Colon (tissue), 2 donors: ENCODE measurements around the gene CLPSL2.

Source experiments
- FAIRE-seq: peaks from 2 replicates; lab custom pipeline; 2012; peaks lifted over from hg19 to GRCh38; lab: Jason Lieb, UNC
- donor health status: control.
- donor health status: control.

CLPSL2 gene

DNA sequence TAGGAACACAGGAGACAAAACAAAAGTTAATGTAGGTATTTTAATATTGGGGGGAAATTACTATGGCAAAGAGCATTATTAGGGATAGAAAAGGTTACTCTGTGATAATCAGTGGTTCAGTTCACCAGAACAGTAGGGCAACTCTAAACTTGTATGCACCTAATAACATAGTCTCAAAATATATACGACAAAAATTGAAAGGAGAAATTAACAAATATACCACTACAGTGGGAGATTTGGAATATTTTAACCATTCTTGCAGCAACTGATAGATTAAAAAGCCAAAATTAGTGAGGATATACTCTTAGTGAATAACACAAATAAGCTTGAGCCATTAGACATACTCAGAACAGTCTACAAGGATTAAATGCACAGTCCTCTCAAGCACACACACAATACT is 28.5 kb upstream of the CLPSL2 start:
- no peak for FAIRE-seq

DNA sequence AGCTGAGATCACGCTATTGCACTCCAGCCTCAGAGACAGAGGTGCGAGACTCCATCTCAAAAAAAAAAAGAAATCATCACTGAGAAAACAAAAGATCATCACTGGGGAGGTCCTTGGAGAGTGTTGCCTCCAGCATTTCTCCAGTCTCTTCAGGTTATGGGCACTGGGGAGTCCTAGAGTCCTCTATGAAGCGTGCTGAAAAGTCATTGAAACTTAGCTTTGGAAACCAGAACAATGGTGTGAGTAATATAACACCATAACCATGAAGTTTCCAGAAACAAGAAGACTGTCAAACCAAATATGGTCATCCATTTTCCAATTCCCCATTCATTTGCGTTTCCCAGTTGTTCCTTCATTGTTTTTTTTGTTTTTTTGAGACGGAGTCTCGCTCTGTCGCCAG is 25.8 kb upstream of the CLPSL2 start:
- no peak for FAIRE-seq

DNA sequence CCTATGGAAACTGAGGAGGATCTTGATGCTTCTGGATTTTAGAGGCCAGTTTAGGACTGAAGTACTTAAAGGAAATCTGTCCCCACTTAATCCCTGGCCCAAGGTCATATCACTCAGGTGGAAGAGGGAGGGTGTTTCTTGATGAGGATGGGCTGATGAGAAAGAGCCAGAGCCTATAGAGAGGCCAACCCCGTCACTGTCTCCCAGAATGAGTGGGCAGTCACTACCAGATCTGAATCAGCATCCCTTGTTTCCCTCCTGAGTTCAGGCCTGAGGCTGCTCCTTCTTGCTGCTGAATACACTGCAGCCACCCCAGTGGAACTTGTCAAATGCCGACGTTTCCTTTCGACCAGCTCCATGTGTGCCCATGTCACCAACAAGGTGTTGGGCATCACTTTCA is 24.8 kb upstream of the CLPSL2 start:
- no peak for FAIRE-seq

DNA sequence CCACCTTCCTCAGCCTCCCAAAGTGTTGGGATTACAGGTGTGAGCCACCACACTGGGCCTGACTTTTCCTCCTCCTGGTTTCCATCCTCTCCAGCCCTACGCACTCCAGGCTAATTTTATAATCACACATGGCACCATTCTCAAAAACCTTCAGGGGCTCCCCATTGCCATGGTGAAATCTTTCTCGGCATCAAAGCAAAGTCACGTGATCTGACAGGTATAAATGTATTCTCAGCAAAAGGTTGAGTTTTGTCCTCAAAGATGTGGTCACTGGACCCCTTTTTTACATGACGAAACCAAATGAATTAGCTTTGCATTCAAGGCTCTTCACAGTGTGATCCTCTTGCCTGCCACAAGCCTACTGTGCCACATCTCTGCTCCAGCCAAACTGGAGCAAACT is 24.1 kb upstream of the CLPSL2 start:
- FAIRE-seq: no peak

DNA sequence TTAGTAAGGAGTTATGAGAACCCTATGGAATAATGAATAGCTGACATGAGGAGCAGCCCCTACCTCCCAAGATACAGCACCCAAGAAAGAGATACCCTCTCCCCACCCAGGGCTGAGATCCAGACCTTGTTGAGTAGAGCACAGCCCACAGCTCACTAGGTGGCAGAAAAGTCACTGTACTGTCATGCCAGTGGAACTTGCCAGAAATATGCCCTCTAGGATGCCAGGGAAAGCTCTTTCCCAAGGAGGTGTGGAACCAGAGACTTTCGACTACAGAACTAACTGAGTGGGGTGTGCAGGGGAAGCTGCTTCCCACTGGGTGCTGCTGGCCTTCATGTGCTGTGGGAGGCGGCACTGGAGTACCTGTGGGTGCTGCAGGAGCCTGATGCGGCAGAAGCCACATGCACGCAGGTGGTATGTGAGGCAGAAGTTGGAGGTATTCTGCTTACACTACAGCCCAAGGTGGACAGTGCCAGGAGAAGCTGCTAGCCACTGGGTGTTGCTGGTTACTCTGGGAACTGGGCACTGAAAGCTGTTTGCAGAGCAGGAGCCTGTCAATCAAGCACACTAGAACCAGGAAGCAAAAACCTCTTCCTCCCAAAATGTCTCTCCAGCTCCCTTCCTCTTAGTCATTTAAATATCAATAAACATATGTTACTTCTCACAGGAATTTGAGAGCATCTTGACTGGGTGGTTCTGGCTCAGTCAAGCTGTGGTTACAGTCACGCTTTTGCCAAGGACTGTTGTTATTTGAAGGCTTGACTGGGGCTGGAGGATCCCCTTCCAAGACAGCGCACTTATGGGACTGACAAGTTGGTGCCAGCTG is 21.7 kb upstream of the CLPSL2 start:
- no peak for FAIRE-seq

DNA sequence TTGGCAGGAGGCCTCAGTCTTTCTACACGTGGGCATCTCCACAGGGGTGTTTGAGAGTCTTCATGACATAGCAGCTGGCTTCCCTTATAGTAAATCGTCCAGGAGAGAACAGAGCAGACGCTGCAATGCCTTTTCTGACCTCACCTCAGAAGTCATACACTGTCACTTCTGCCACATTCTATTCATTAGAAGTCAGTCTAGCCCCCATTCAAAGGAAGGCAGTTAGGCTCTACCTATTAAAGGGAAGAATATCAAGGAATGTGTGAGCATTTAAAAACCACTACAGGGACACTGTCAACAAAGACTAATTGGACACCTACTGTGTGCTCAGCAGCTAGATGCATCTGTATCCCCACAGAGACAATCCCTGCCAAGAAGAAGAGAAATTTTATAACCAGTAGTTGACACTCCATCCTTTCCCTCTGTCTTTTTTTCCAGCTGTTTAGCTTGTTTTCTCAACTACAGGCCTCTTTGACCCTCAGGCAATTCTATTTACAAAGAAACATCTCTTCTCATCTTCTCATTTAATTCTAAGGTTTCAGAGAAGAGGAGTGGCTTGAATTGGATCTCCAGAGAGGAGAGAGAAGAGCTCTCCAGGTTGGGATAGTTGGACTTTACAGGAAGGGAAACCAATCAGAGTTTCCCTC is 21.0 kb upstream of the CLPSL2 start:
- no peak for FAIRE-seq

DNA sequence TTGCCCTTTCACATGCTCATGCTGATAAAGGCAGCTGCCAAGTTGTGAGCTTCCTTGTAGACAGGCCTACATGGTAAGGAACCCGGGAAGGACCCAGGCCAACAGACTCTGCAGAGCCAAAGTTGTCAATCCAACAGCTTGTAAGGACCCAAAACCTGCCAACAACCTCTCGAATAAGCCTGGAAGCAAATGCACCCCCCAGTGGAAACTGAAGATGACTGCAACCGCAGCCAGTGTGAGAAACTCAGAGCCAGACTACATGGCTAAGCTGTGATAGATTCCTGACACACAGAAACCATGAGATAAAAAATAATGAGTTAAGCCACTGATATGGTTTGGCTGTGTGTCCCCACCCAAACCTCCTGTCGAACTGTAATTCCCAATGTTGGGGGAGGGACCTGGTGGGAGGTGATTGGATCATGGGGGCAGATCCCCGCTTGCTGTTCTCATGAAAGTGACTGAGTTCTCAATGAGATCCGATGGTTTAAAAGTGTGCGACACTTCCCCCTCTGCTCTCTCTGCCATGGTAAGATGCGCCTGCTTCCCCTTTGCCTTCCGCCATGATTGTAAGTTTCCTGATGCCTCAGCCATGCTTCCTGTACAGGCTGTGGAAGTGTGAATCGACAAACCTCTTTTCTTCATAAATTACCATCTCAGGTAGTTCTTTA is 18.8 kb upstream of the CLPSL2 start:
- FAIRE-seq: no peak

DNA sequence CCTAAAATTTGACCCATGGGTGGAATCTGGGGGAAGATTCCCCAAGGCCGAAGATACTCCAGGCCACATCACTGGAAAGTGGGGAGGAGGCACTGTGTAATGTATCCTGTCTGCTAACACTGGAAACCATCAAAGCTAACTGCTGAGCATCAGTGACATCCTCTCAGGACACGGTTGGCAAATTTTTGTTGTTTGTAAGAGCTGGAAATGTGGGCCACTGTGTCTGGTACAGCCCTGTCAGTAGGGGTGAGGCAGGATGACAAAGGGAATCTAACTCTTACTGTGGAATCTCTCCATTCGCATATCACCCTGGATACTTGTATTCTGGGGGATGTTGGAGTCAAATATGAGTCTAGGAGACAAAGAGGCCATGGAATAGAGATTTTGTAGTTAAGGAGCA is 17.0 kb upstream of the CLPSL2 start:
- FAIRE-seq: no peak

DNA sequence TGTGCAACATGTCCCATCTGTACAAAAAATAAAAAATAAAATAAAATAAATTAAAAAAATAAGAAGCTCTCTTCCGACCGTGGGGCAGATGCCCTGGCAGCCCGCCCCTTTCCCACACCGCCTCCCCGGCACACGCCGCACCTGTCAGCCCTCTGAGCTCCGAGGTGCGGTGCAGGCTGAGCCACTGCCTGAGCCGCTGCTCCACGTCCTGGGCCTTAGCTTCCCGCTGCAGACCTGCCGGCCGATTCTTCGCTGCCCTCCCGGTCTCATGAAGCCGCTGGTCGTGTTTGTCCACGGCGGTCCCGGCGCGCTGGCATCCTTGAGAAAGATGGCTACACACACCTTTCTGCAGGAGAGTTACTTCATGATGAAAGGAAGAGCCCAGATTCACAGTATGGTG is 10.7 kb upstream of the CLPSL2 start:
- FAIRE-seq: no peak

DNA sequence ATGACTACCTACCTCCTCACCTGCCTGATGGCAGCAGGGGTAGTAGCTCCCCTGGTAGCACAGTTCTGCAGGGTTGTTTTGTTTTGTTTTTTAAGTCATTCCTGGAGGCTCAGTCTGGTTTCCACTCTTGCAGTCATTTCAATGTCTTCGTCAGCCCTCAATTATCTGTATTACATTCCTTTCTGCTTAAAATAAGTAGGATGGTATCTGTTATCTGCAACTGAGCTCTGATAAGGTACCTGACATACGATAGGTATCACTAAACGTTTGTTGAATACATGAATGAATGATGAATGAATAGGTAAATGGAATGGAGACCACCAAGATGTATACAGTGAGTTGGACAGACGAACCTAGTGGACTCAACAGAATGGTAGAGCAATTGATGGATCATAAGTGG is 7.2 kb upstream of the CLPSL2 start:
- no peak for FAIRE-seq

DNA sequence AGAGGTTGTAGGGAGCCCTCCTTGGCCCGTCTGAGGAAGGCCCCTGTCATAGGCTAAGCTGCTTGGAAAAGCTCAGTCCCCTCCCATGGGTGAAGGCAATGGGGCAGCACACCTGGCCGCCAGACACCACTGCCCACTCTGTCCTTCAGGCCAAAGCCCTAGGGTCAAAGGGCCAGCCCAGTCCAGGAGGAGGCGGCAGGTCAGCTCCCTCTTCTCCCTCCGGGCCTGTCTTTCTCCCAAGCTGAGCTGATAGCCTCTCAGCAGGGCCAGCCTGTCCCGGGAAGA is 5.1 kb upstream of the CLPSL2 start:
- no peak for FAIRE-seq

DNA sequence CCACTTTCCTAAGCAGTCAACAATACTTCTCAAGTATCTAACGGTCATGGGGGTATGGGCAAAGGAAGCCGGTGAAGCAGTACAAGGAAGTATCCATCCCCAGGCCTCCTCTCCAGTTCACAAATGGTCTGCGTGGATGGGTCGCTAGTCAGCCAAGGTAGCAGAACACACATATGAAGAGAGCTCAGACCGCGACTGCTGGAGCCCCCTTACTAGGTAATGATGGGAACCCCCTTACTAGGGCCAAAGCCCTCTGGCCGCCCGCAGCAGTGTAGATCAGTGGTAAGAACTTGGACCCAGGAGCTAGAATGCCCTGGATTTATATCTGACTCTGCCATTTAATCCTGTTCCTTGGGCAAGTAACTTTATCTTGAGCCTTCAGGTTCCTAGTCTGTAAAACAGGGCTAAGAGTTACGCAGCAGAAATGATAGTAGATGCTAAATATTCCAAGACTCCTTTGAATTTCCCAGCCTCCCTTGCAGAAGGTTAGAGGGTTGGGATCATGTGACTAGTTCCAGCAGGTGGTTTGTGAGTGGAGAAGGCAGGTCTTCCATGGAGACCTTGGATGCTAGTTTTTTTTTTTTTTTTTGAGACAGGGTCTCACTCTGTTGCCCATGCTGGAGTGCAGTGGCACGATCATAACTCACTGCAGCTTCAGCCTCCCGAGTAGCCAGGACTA is 2.1 kb upstream of the CLPSL2 start:
- FAIRE-seq: no peak

DNA sequence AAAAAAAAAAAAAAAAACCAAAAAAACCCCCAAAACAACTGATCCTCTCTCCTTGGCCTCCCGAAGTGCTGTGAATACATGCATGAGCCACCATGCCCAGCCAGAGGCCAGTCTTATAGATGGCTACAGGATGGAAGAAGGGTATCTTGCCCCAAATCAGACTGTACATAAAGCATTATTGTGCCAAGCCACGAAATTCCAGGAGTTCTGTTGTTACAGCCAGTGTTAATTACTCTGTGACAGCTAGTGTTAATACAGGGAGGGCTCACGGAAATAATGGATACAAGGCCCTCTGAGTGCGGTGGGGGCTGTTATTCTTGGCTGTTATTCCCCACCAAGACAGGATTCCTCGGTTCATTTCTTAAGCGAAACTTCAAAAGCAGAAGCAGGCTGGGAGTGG is 1.4 kb upstream of the CLPSL2 start:
- FAIRE-seq: no peak

DNA sequence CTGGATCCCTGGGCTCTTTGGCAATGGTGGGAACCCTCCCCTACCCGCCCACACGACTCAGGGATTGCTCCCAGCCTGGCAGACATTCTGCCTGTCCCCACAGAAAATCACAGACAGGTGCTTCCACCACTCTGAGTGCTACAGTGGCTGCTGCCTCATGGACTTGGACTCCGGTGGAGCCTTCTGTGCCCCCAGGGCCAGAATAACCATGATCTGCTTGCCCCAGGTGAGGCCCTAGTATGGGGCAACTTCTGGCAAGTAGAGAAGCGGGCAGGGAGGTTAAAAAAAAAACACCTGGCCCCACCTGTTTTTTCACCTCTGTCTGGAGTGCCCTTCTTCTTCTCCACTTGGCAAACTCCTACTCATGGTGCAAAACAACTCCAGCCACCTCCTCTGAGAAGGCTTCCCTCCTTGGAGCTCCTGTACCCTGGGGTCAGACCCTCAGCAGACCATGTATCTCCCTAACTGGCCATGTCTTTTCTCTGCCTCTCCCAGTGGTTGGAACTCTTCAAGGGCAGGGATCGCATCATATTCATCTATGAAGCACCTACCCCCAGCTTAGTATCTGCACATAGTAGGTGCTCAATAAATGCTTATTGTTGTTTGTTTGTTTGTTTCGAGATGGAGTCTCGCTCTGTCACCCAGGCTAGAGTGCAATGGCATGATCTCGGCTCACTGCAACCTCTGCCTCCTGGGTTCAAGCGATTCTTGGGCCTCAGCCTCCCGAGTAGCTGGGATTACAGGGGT is 1.1 kb downstream of the CLPSL2 start:
- FAIRE-seq: no peak

DNA sequence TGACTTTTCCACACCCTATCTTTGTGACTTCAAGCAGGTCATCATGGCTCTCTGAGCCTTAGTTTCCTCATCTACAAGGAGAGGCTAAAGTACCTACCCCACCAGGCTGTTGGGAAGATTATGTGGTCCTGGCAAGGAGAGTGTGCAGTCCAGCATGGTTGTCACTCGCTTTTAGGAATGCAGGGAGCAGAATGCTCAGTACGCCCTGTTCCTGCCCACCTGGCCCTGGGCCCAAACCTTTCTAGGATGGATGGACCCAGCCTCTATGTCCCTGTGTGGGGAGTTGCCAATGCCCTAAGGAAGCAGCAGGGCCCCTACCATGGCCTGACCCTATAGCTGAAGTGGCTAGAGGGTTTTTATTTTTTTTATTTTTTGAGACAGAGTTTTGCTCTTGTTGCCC is 2.0 kb downstream of the CLPSL2 start:
- no peak for FAIRE-seq

DNA sequence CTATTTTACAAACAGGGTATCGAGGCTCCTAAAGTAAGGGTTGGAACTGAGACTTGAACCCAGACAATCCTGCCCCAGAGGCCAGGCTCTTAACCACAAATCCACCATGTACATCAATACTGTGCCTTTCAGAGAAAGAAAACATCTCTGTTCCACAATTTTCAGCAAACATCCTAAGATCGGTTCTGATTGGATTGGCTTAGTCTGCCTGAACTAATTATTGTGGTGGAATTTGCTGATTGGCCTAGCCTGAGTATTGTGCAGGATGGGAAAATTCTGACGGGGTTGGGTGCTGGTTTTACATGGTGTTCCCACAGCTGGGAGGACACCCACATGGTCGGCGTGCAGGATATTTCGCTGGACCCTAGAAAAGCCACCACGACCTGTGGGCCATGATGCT is 4.3 kb downstream of the CLPSL2 start, which contains the start of gene CLPSL1:
TSS of gene CLPSL1 (plus strand) at position 301 of the 400 bp plus-strand sequence. CDS start at position 393, 92 bp downstream.
- no peak for FAIRE-seq

DNA sequence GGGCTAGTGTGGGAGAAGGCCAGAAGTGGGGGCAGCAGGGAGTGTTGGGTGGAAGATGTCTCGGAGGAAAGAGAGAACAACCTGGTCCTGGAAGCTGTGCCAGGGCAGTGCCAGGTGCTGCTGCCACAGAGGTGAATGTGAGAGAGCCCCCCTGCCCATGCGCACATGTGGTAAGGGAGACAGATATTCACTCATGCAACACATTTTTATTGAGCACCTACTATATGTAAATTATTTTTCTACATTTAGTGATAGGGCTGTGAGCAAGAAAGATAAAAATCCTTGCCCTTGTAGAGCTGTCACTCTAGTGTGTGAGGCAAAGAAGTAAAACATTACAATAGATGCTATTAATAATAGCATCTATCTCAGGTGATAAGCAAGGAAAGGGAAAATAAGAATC is 4.9 kb downstream of the CLPSL2 start:
- FAIRE-seq: no peak

DNA sequence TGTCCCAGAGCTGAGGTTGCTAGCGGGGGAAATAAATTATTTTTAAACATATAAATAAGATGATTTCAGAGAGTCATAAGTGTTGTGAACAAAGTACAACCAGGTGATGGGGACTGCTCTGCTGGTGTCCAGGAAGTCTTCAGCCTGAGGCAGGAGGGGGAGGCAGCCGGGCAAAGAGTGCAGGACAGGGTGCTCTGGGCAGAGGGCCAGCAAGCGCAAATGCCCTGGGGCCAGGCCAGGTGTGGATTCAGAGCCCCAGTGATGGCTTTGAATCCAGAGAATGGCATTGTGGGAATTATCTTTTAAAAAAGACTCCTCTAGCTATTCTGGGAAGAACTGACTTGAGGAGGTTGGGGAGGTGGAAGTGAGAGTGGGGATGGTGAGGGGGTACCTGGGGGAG is 6.0 kb downstream of the CLPSL2 start:
- FAIRE-seq: no peak

DNA sequence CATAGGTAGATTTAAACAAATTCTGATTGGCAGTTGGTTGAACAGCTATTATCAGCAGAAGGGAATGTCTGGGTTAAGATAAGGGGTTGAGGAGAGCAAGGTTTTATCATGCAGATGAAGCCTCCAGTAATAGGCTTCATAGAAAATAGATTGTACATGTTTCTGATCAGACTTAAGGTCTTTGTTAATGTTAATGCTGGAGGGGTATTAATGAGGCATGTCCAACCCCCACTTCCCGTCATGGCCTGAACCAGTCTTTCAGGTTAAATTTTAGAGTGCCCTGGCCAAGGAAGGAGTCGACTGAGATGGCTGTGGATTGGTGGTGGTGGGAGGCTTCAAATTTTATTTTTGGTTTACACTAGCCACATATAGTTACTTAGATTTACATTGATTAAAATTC is 7.8 kb downstream of the CLPSL2 start:
- no peak for FAIRE-seq

DNA sequence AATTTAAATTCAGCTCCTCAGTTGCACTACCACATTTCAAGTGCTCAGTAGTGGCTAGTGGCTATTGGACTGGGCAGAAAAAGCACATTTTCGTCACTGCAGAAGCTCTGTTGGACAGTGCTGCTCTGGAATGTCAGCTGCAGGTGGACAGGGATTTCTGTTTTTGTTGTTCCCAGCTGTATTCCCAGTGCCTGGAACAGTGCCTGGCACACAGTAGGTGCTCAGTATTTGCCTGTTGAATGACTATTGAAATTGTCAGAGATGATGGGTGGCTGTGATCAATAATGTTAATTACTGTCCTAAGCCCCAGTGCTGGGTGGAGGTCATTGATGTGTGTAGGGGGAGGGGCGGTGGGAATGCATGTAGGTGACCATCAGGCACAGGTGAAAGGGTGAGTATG is 9.9 kb downstream of the CLPSL2 start:
- FAIRE-seq: no peak

DNA sequence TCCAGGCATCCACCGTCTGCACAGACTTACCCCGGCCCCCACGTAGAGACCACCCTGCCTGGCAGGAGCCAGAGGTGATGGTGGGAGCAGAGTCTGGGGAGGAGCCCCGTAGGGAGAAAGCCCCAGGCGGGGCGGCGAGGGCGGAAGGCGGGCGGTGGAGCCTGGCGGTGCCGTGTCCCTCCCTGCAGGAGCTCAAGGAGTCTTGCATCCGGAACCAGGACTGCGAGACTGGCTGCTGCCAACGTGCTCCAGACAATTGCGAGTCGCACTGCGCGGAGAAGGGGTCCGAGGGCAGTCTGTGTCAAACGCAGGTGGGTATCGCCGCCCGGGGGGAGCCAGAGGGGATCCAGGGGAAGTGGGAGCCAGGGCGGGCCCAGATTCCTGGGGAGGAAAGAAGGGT is 10.4 kb downstream of the CLPSL2 start:
- FAIRE-seq: no peak
